ENCODE results near the gene LHX3. TPM values are rescaled to one million over a fixed set of nuclear protein-coding genes. Genes with fewer than 3 reads are reported as not detected.

The LHX3 gene
- total and polyA plus RNA-seq, 2 of the 4 experiments (the other 2 are of a cell fraction) = not detected

- 87% methylated on average over 22 of the region's 37 CpGs; no CpG with 5 or more reads in 1 of the 2 experiments for WGBS, 2 experiments (ENCODE audit: extremely low coverage in 2 of 2, insufficient read length in 1 of 2)
- ChIA-PET POLR2A (ENCODE audit: unreplicated experiment) (no interaction called here), CTCF (no interaction called here)
- H4K91ac ChIP-seq (ENCODE audit: insufficient read depth, low read depth, low read length) = no peak overlapping the region
- no peak overlapping the region for H2AFZ ChIP-seq (replicated peaks; ENCODE audit: low read length, poor library complexity)
- no peak for ATAC-seq (ENCODE audit: low read depth)
- no peak overlapping the region for H2BK15ac ChIP-seq (ENCODE audit: low read depth, low read length)
- H3K4me3 ChIP-seq (ENCODE audit: insufficient read depth, low read depth, low read length) = no peak overlapping the region
- no peak overlapping the region for H3K23ac ChIP-seq (ENCODE audit: low read depth, low read length)
- no peak overlapping the region for H4K8ac ChIP-seq (ENCODE audit: low read depth in 2 of 2, low read length in 2 of 2)
- no peak overlapping the region for H4K5ac ChIP-seq (ENCODE audit: low read depth, low read length)
- dilution Hi-C loops (cut with HindIII; ENCODE audit: low sequenced_read_pairs, unreplicated experiment) (no loop called here), in situ Hi-C loops (cut with MboI; ENCODE audit: low sequenced_read_pairs) (no loop called here), intact Hi-C loops (cut with micrococcal nuclease) (no loop called here)
- H3K56ac ChIP-seq (ENCODE audit: extremely low read depth, insufficient read depth, low read length) = no peak overlapping the region
- 0 out of 2 replicates have a peak, but pooled peaks cover 3% of the 10 kb centered on the region for H3K9me3 ChIP-seq (ENCODE audit: control insufficient read depth, insufficient read depth, low read length)
- peaks cover 18% of the 10 kb centered on the region for H4K20me1 ChIP-seq (ENCODE audit: insufficient read depth, low read length)
- no peak overlapping the region for H3K9ac ChIP-seq (ENCODE audit: low read depth, low read length)
- H3K27me3 ChIP-seq (ENCODE audit: control insufficient read depth, insufficient read depth, low read length) = no peaks in the 10 kb centered on the region
- no peak overlapping the region for H3K4me2 ChIP-seq (ENCODE audit: low read depth, low read length)
- H3K4me1 ChIP-seq (ENCODE audit: control insufficient read depth, insufficient read depth, low read length) = no peaks in the 10 kb centered on the region
- H2AK9ac ChIP-seq (replicated peaks; ENCODE audit: low read depth, low read length, poor library complexity) = no peak overlapping the region
- no TSS peak for BruUV-seq (replicated peaks)
- DNase-seq = no peak
- TF ChIP-seq CEBPB (IDR thresholded peaks at IDR 0.05; ENCODE audit: low read depth, low read length) (no peak), RAD21 (IDR thresholded peaks at IDR 0.05; ENCODE audit: low read length) (no peak), FOS (IDR thresholded peaks at IDR 0.05; ENCODE audit: low read depth, low read length) (no peak), RFX5 (IDR thresholded peaks at IDR 0.05; ENCODE audit: low read depth, low read length) (no peak)
- H3K14ac ChIP-seq (replicated peaks; ENCODE audit: low read depth, low read length) = no peak overlapping the region
- no peak overlapping the region for H3K4ac ChIP-seq (ENCODE audit: low read depth, low read length)
- H3K27ac ChIP-seq (ENCODE audit: insufficient read depth, low read length) = no peak overlapping the region
- no peak overlapping the region for H2BK120ac ChIP-seq (ENCODE audit: low read depth, low read length)
- no peak overlapping the region for H3K18ac ChIP-seq (ENCODE audit: low read depth, low read length)
- no peak overlapping the region for H2AK5ac ChIP-seq (ENCODE audit: low read depth, low read length)
- H3K36me3 ChIP-seq (ENCODE audit: control insufficient read depth, insufficient read depth, low read length) = peaks cover 17% of the 10 kb centered on the region
- peaks cover 8% of the 10 kb centered on the region; the same call in 1 of the 2 replicates for H3K9me1 ChIP-seq (ENCODE audit: insufficient read depth, low read length)
- peaks cover 0 to 5% of the 10 kb centered on the region in 2 experiments; a peak in 1 of 4 replicates for H3K79me1 ChIP-seq (ENCODE audit: low read depth in 1 of 2, low read length in 2 of 2)
- H2BK5ac ChIP-seq (ENCODE audit: low read depth, low read length, poor library complexity, severe bottlenecking) = no peak overlapping the region
- H2BK20ac ChIP-seq (ENCODE audit: low read depth, low read length) = no peak overlapping the region
Measured at GRCh38 chr9:136216541-136217244, 11.8 kb upstream of the LHX3 start.

Measured in IMR-90 (cell line).